Hepatocyte (in vitro differentiated cells): Measurements from ENCODE around the gene ST6GAL1. TPM values are rescaled to one million over a fixed set of nuclear protein-coding genes. Genes with fewer than 3 reads are reported as not detected.

Source experiments
- DNase-seq: peaks from one replicate; pipeline ENCODE4 v3.0.0-alpha.2; 2016; ENCODE audit warnings: low spot score
- H2AFZ ChIP-seq: fragments of 200-600 bp; sonication (generic); 2 replicates; pipeline ENCODE4 v1.6.0; 2016; ENCODE audit warnings: antibody characterized with exemption, mild to moderate bottlenecking
- H3K27ac ChIP-seq: fragments of 200-600 bp; sonication (generic); 2 replicates; pipeline ENCODE4 v1.5.1; 2016; ENCODE audit warnings: mild to moderate bottlenecking
- H3K27me3 ChIP-seq: fragments of 200-600 bp; sonication (generic); 2 replicates; pipeline ENCODE4 v1.6.1; 2016
- H3K36me3 ChIP-seq: fragments of 200-600 bp; sonication (generic); replicated peaks from 2 replicates; pipeline ENCODE4 v1.5.1; 2016; ENCODE audit warnings: low read depth; ENCODE audit not compliant: insufficient read depth
- H3K4me1 ChIP-seq: fragments of 200-600 bp; sonication (generic); 2 replicates; pipeline ENCODE4 v1.5.1; 2016; ENCODE audit warnings: mild to moderate bottlenecking, moderate library complexity; ENCODE audit not compliant: insufficient read depth
- H3K4me2 ChIP-seq: fragments of 200-600 bp; sonication (generic); 2 replicates; pipeline ENCODE4 v1.6.0; 2016
- H3K4me3 ChIP-seq: fragments of 200-600 bp; sonication (generic); 2 replicates; pipeline ENCODE4 v1.5.1; 2016; ENCODE audit warnings: mild to moderate bottlenecking
- H3K79me2 ChIP-seq: fragments of 200-600 bp; sonication (generic); 2 replicates; pipeline ENCODE4 v1.6.0; 2017; ENCODE audit warnings: mild to moderate bottlenecking
- H3K9me2 ChIP-seq: fragments of 200-600 bp; sonication (generic); replicated peaks from 2 replicates; pipeline ENCODE4 v1.6.0; 2017; ENCODE audit warnings: mild to moderate bottlenecking; ENCODE audit not compliant: insufficient read depth
- H3K9me3 ChIP-seq: fragments of 200-600 bp; sonication (generic); 2 replicates; pipeline ENCODE4 v1.5.1; 2016; ENCODE audit warnings: low read depth, mild to moderate bottlenecking
- H4K20me1 ChIP-seq: fragments of 200-600 bp; sonication (generic); 2 replicates; pipeline ENCODE4 v1.6.0; 2016; ENCODE audit warnings: mild to moderate bottlenecking; ENCODE audit not compliant: insufficient read depth, poor library complexity, severe bottlenecking
- CTCF ChIP-seq: fragments of 200-600 bp; sonication (generic); IDR thresholded peaks from 2 replicates; pipeline ENCODE4 v1.5.1; 2016; ENCODE audit warnings: antibody characterized with exemption, mild to moderate bottlenecking; ENCODE audit not compliant: poor library complexity
- EZH2 ChIP-seq: fragments of 200-600 bp; sonication (generic); IDR thresholded peaks from 2 replicates; pipeline ENCODE4 v1.6.1; 2016; ENCODE audit warnings: antibody characterized with exemption, mild to moderate bottlenecking, borderline replicate concordance
- EZH2phosphoT487 ChIP-seq: fragments of 200-600 bp; sonication (generic); IDR thresholded peaks from one replicate; pipeline ENCODE4 v1.6.1; 2018; ENCODE audit warnings: antibody characterized with exemption, mild to moderate bottlenecking, low read depth, moderate library complexity; ENCODE audit not compliant: unreplicated experiment, severe bottlenecking
- WGBS: methylation state at CpG from one replicate; pipeline ENCODE4 v1.1.6; 2016; ENCODE audit warnings: low lambda C conversion rate; ENCODE audit errors: missing lambda C conversion rate; 5-methylcytosine and 5-hydroxymethylcytosine counted together
- polyA plus RNA-seq: library from polyadenylated mRNA; unstranded; fragments of >200 nt; fragmentation: Nextera tagmentation; extraction: Ambion mirVana; gene quantifications from 2 replicates; pipeline ENCODE4 v1.2.1, GENCODE V29; 2016
- total RNA-seq: library from RNA; depleted of rRNA; stranded (reverse); fragments of >200 nt; gene quantifications from 2 replicates; pipeline ENCODE4 v1.2.3, GENCODE V29; 2014

ST6GAL1 gene
- total and polyA plus RNA-seq, 2 experiments from 2014 or later = 57.5 to 109 TPM

DNA sequence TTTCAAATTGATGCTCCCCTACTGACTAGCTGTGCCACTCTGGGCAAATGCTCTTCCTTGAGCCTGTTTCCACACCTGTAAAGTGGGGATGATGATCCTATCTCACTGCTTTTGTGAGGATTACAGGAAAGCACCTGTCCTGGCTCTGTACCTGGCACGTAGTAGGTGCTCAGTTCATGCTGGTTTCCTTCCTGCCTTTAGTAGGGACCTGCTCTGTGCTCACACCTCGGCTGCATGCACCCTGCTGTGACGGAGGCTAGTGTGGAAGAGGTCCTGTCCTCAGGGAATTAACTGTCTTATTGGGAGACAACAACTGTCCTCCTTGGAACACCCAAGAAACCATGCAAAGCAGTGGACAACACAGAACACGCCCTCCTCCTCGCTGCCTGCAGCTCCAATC, 147.2 kb downstream of the ST6GAL1 start:
- DNase-seq = no peak
- Histone ChIP-seq H3K4me1 (no peaks in the 10 kb centered on the region), H3K36me3 (no peaks in the 10 kb centered on the region), H3K4me2 (no peak overlapping the region), H3K79me2 (no peaks in the 10 kb centered on the region), H3K27ac (no peak overlapping the region), H3K9me3 (no peaks in the 10 kb centered on the region), H3K27me3 (no peaks in the 10 kb centered on the region), H2AFZ (no peak overlapping the region), H3K4me3 (no peak overlapping the region), H3K9me2 (no peaks in the 10 kb centered on the region), H4K20me1 (no peaks in the 10 kb centered on the region)
- 93% methylated on average over 5 of the region's 5 CpGs for WGBS
- TF ChIP-seq CTCF (no peak), EZH2phosphoT487 (no peak), EZH2 (no peak)

GRCh38 chr3:187079090-187080022, 149.0 kb downstream of the ST6GAL1 start:
- 96% methylated on average over 8 of the region's 8 CpGs for WGBS
- Histone ChIP-seq H3K9me3 (no peaks in the 10 kb centered on the region), H3K36me3 (no peaks in the 10 kb centered on the region), H3K79me2 (no peaks in the 10 kb centered on the region), H3K9me2 (no peaks in the 10 kb centered on the region), H3K4me2 (no peak overlapping the region), H3K4me3 (no peak overlapping the region), H3K4me1 (no peaks in the 10 kb centered on the region), H3K27me3 (no peaks in the 10 kb centered on the region), H3K27ac (no peak overlapping the region), H4K20me1 (no peaks in the 10 kb centered on the region), H2AFZ (no peak overlapping the region)
- DNase-seq = no peak
- TF ChIP-seq EZH2 (no peak), CTCF (no peak), EZH2phosphoT487 (no peak)

- Histone ChIP-seq H3K27ac (no peak overlapping the region), H3K9me2 (no peaks in the 10 kb centered on the region), H3K4me2 (no peak overlapping the region), H3K36me3 (no peaks in the 10 kb centered on the region), H3K79me2 (no peaks in the 10 kb centered on the region), H3K4me3 (no peak overlapping the region), H2AFZ (no peak overlapping the region), H3K9me3 (no peaks in the 10 kb centered on the region), H4K20me1 (no peaks in the 10 kb centered on the region), H3K4me1 (no peaks in the 10 kb centered on the region), H3K27me3 (no peaks in the 10 kb centered on the region)
- DNase-seq = no peak
- 89% methylated on average over 13 of the region's 13 CpGs for WGBS
- no peak for TF ChIP-seq EZH2phosphoT487
- TF ChIP-seq CTCF = no peak
- no peak for TF ChIP-seq EZH2
These were observed 150.6 kb downstream of the ST6GAL1 start for GRCh38 chr3:187080799-187081450.
